NCI-H2227 (cell line): ENCODE measurements around the gene PLCXD3.

ENCODE experiments used
- DNase-seq: peaks from one replicate; lab custom pipeline; 2025; ENCODE audit not compliant: unreplicated experiment; lab: John Stamatoyannopoulos, UW

PLCXD3 gene

DNA sequence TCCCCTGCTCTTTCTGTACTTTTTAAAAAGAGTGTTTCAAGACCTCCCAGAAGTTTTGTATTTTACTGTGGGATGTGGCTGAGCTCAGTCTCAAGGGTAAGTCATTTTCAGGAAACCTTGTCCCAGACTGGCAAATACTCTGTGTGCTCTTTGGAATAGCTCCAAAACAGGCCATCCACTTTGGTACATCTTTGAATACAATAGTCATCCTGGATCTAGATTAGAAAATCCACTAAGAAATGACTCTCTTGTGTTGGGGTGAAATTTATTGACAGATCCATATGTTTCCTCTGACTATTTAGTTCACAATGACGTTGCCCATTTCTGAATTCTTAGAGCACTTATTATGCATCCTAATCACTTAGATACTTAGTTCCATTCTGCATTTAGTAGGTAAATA, 95.2 kb downstream of the PLCXD3 start:
- no peak for DNase-seq

DNA sequence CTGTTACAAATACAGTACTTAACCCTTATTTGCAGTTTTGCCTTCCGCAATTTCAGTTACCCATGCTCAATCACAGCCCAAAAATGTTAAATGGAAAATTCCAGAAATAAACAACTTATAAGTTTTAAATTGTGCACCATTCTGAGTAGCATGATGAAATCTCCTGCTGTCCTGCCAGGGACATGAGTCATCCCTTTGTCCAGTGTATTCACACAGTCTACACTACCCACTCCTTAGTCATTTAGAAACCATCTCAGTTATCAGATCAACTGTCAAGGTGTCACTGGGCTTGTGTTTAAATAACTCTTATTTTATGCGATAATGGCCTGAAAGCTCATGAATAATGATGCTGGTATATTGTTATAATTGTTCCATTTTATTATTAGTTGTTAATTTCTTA, 95.8 kb downstream of the PLCXD3 start:
- DNase-seq = no peak

DNA sequence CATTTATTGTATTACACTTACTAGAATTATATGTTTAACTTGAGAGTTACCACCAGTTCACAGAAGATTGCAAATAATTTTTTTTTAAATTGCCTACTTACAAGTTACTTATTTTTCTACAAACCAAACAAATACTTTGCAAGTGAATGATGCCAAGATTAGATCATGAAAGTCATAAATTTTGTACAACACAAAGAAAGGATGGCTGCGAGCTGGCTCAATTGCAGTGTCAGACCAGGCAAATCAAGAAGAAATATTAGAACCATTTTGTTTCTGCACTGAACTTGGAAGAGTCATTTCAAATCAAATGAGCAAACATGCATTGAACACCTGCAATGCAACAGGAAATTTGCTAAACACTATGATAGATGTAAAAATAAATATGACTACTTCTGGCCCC, 97.3 kb downstream of the PLCXD3 start:
- DNase-seq = peak; percentile 33

DNA sequence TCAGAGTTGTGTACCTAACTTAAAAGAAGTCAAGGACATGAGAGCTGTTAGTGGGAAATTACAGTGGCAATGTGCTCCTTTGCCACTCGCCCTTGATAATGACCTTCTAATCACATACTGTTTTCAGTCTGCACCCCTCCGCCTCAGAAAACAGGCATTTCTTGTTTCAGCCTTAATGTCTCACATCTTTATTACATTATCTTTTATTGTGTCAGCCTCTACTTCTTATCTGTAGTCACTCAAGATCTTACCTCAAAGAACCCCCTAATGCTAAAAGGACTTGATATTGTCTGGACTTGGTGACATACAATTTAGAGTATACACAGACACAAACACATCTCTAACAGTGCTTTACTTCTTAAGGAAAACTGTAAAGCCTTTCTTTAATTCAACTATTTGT, 97.9 kb downstream of the PLCXD3 start:
- peak; percentile 46 for DNase-seq

DNA sequence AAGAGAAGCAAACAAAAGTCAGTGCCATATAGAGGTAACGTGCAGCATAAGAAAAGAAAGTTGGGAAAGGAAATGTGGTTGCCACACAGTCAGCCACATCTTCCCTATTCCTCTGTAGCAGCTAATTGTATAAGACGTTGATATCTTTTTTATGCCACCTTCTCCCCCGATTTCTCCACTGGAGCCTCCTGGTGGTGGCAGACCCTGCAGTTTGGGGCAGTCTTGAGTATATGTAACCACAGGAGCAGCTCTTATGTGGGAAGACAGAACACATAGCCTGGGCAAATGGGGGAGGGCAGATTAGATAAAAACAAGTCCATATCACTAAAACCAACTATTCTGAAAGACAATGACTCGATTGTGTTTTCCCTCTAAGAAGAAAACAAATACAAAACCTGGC, 99.7 kb downstream of the PLCXD3 start:
- no peak for DNase-seq

DNA sequence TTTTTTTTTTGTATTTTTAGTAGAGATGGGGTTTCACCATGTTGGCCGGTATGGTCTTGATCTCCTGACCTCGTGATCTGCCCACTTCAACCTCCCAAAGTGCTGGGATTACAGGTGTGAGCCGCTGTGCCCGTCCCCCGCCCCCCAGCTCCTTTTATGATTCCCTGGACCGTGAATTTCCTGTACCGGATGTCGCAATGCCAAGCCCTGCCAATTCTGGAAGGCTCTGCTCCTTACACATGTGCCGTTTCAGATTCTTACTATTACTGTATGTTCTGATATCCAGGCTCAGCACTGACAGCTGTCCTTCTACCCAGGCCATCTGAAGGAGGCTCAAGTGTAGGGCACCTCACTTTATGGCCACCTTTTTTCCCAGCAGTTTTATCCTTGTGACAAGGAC, 100.1 kb downstream of the PLCXD3 start:
- no peak for DNase-seq

- no peak for DNase-seq
Measured at GRCh38 chr5:41408676-41409443, 101.5 kb downstream of the PLCXD3 start.

GRCh38 chr5:41406936-41407335, 103.5 kb downstream of the PLCXD3 start:
- no peak for DNase-seq

DNA sequence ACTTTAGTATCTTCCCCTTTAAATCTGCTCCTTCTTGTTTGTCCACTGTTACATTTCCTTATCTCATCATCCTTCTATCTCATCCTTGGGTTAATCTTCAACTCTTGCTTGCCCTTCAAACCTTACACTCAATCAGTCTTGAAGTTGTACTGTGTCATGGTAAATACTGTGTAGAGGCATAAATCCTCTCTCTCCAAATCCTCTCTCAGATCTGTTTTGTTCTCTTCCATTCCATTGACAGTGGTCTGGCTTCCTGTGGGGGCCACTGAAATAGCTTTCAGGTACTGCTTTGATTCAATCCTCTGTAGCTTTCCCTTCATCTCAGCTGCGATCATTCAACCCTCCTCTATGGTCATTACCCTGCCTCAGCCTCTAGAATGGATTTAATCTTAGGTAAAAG, 104.0 kb downstream of the PLCXD3 start:
- no peak for DNase-seq

DNA sequence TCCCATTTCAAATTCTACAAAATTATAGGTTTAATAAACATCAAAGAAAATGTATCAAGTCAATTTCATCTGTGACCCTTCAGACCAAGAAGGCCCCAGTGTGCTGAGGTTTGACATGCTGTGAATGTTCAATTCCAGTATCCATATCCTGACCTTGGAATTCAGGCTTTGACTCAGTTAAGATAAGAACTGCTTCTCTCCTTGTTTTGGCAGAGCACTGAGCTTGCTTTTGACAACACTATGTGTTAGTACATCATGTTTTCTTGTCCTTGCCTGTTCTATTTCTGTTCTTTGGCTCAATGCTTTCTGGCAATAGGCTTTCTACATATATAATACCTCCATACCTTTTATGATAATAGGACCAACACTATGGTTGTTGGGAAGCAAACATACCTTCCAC, 105.6 kb downstream of the PLCXD3 start:
- no peak for DNase-seq

DNA sequence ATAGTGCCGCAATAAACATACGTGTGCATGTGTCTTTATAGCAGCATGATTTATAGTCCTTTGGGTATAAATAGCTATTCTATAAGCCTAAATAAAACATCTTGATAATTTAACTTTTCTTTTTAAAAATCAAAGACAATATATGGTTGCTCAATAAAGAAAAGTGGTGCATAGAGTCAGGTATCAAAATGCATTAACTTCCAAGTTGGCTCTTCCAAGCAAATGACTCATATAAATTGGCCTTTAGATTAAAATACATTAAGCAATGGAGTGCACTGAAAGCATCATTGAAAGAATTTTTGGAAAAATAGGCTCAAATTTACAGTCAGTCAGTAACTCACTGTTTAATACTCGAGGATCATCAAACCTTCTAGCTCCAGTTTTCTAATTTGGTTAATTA, 106.6 kb downstream of the PLCXD3 start:
- DNase-seq = no peak

DNA sequence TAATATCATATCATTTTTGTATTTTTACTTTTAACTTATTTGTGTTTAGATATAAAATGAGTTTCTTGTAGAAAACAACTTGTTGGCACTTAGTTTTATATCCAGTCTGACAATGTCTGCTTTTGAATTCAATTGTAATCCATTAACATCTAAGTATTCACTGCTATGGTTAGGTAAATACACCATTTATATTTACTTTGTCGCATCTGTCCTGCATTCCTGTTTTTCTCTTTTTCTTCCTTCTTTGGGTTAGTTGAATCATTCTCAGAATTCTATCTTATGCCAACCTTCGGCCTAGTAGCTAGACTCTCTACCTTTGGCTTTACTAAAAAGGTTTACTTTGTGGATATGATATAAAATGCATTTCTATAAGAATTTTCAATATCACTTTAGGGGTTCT, 107.6 kb downstream of the PLCXD3 start:
- DNase-seq = no peak

DNA sequence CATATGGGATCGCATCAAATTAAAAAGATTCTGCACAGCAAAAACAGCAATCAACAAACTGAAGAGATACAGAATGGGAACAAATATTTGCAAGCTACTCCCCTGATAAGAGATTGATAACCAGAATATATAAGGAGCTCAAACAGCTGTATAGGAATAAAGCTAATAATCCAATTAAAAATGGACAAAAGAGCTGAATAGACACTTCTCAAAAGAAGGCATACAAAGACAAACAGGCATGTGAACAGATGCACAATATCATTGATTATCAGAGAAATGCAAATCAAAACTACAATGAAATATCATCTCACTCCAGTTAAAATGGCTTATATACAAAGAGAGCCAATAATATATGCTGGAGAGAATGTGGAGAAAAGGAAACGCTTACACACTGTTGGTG, 110.6 kb downstream of the PLCXD3 start:
- no peak for DNase-seq

DNA sequence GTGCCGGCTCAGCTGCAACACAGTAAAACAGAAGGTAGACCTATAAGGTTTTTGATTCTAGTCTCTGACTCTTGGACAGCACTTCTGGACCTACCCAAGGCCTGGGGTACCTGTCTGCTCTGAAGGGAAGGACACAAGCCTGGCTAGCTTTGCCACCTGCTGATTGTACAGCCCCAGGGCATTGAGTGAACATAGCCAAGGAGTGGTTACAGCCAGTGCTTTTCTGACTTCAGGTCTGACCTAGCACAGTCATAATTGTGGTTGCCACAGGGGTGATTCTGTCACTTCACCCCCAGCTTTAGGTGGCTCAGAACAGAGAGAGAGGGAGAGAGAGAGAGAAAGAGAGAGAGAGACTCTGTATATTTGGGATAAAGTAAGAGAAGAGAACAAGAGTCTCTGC, 118.4 kb downstream of the PLCXD3 start:
- DNase-seq = no peak

- DNase-seq = no peak
Measured at GRCh38 chr5:41374631-41375030, 135.8 kb downstream of the PLCXD3 start.

DNA sequence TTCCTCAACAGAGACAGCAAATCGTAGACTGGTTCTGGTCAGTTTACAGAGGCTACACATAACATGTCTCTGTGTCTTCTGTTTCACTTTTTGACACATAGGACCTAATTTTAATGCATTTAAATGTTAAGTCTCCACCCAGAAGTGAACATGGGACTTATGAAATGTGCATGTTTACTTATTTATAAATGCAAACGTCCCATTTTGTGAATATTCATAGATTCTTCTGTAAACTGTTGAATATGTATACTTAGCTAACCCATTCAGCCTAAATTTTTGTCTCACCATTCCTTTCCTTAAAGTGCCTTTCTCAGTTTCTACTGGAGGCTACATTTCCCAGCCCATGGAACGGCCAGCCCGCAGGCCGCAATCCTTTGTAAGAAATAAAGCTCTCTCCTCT, 137.2 kb downstream of the PLCXD3 start:
- no peak for DNase-seq

DNA sequence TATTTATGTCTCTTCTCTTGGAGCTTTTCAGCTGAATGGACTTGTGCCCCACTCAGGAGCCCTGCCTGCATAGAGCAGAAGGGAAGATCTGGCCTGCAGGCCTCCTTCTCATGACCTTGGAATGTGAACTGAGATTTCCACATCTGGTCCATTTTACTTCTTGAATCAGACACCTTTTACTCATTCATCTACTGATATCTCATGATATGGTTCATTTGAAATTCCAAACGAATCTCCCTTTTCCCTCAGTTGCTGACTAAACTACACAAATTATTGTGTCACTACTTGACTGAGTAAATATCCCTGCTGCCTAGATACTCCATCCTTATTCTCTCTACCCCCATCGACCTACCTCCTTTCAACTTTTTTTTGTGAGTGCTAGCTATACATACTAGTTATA, 138.7 kb downstream of the PLCXD3 start:
- no peak for DNase-seq

GRCh38 chr5:41370482-41370881, 139.9 kb downstream of the PLCXD3 start:
- DNase-seq = no peak

GRCh38 chr5:41369799-41370198, 140.6 kb downstream of the PLCXD3 start:
- no peak for DNase-seq

- no peak for DNase-seq
Measured at GRCh38 chr5:41368158-41368557, 142.2 kb downstream of the PLCXD3 start.

- DNase-seq = no peak
Measured at GRCh38 chr5:41365369-41365768, 145.0 kb downstream of the PLCXD3 start.

DNA sequence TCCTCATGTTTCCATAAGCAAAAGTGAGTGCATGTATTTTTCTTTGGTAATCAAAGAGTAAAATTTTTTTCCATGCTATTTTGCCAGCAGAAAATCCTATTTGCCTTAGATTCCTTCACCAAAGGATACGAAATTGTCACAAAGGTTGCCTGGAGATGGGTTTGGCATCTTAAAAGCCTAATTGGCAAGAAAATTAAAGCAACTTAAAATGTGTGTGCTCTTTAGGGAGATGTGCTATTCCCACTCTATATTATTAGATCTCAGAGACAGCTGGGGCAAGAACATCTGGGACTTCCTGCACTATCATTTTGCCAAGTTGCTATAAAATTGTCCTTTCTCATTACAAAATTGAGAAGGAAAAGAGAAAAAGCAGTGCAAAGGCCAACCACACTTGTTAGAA, 146.1 kb downstream of the PLCXD3 start:
- no peak for DNase-seq

DNA sequence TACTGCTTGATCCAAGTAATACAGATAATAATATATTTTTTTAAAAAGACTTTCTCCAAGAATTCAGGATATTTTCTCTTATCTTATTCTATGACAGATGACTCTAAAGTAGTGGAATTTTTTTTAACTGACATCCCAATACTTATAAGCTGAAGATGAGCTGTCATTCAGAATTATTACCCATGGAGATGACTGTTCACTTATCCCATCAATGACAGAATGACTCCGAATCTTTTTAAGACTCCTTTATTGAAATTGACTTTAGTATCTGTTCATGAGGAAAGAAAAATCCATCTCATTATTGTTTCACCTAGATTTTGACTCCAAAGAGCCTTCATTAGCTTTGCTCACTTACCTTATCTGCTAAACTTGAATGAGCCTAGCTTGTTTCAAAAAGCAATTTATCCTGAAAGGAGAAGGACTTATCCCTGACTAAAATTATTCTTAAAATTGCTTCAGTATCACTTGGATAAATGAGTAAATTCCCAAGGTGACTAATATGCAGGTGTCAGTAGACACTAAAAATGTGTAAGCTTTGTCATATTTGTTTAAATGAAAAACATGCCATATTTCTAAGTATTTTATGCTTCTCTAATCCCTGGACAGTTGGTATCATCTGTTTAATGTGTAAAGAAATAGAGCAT, 146.9 kb downstream of the PLCXD3 start:
- DNase-seq = no peak
